H1 (cell line): ENCODE results near the gene PRPF39. TPM values are rescaled to one million over a fixed set of nuclear protein-coding genes. Genes with fewer than 3 reads are reported as not detected.

Experiments
- CTCF ChIA-PET: fragments of 300-600 bp; sonication (Branson Sonifier 250); formaldehyde crosslinking; loops from one replicate; lab custom pipeline; 2021; ENCODE audit not compliant: partially characterized antibody; lab: Charles Lee
- POLR2A ChIA-PET: fragments of 300-600 bp; sonication (Branson Sonifier 250); formaldehyde crosslinking; loops from one replicate; lab custom pipeline; 2021; ENCODE audit warnings: inconsistent platforms; ENCODE audit not compliant: partially characterized antibody; lab: Charles Lee
- DNase-seq, 2 experiments: peaks; one replicate each; pipeline versions ENCODE4 v3.0.0 to v3.0.0-alpha.2; 2010 to 2022; ENCODE audit warnings: low spot score in 2 of 2, low read depth in 1 of 2, mixed read lengths in 1 of 2
- FAIRE-seq: peaks from 2 replicates; lab custom pipeline; 2011; peaks lifted over from hg19 to GRCh38; lab: Jason Lieb, UNC
- H2AFZ ChIP-seq: 2 replicates; pipeline ENCODE4 v1.8.1; 2012; ENCODE audit warnings: low read length, inconsistent platforms
- H2AK5ac ChIP-seq: 2 replicates; pipeline ENCODE4 v1.6.1; 2013; ENCODE audit warnings: low read depth, low read length
- H2BK120ac ChIP-seq: replicated peaks from 2 replicates; pipeline ENCODE3; 2013; ENCODE audit warnings: low read depth, low read length, inconsistent platforms
- H2BK12ac ChIP-seq: 2 replicates; pipeline ENCODE4 v1.6.1; 2013; ENCODE audit warnings: low read depth, low read length
- H2BK15ac ChIP-seq: 2 replicates; pipeline ENCODE4 v1.6.1; 2013; ENCODE audit warnings: low read length
- H2BK20ac ChIP-seq: 2 replicates; pipeline ENCODE4 v1.6.1; 2013; ENCODE audit warnings: low read length
- H2BK5ac ChIP-seq: 2 replicates; pipeline ENCODE4 v1.6.1; 2013; ENCODE audit warnings: low read depth, low read length
- H3K14ac ChIP-seq: 2 replicates; pipeline ENCODE4 v1.6.1; 2013; ENCODE audit warnings: inconsistent platforms; ENCODE audit not compliant: insufficient read length
- H3K18ac ChIP-seq: 2 replicates; pipeline ENCODE4 v1.6.1; 2013; ENCODE audit warnings: low read length; ENCODE audit errors: extremely low read depth
- H3K23ac ChIP-seq: 2 replicates; pipeline ENCODE4 v1.6.1; 2013; ENCODE audit warnings: inconsistent platforms; ENCODE audit not compliant: insufficient read length
- H3K23me2 ChIP-seq: 2 replicates; pipeline ENCODE4 v1.6.1; 2013; ENCODE audit warnings: low read depth, low read length
- H3K27ac ChIP-seq: 2 replicates; pipeline ENCODE4 v1.6.1; 2011; ENCODE audit warnings: low read depth, low read length, inconsistent platforms
- H3K27me3 ChIP-seq, 4 experiments: replicated peaks in 1 of 4; 1 replicate in 1 of 4; 2 replicates in 3 of 4; pipeline versions ENCODE4 v1.6.1 to v1.8.1; 2011 to 2013; ENCODE audit warnings: low read length in 3 of 4, mild to moderate bottlenecking in 3 of 4, inconsistent platforms in 2 of 4, mixed read lengths in 2 of 4, moderate library complexity in 1 of 4; ENCODE audit not compliant: control insufficient read depth in 3 of 4, insufficient read depth in 3 of 4; ENCODE audit errors: extremely low read depth in 1 of 4
- H3K36me3 ChIP-seq, 4 experiments: 2 replicates each; pipeline versions ENCODE4 v1.6.1 to v1.8.1; 2011 to 2013; ENCODE audit warnings: mild to moderate bottlenecking in 4 of 4, low read length in 3 of 4, moderate library complexity in 2 of 4, control low read depth in 1 of 4, inconsistent platforms in 1 of 4; ENCODE audit not compliant: insufficient read depth in 4 of 4, control insufficient read depth in 2 of 4
- H3K4ac ChIP-seq: replicated peaks from 2 replicates; pipeline ENCODE3; 2013; ENCODE audit warnings: low read length, low read depth, mixed read lengths, inconsistent platforms; ENCODE audit not compliant: insufficient read length
- H3K4me1 ChIP-seq, 4 experiments: replicated peaks in 1 of 4; 1 replicate in 1 of 4; 2 replicates in 3 of 4; pipeline versions ENCODE4 v1.6.1 to v1.8.1; 2011 to 2013; ENCODE audit warnings: low read length in 3 of 4, inconsistent platforms in 2 of 4, mixed read lengths in 1 of 4; ENCODE audit not compliant: insufficient read depth in 4 of 4, control insufficient read depth in 3 of 4
- H3K4me2 ChIP-seq, 2 experiments: 2 replicates each; pipeline versions ENCODE4 v1.6.1 to v1.8.1; 2011 to 2013; ENCODE audit warnings: low read depth in 2 of 2, low read length in 2 of 2, control low read depth in 1 of 2, inconsistent platforms in 1 of 2, mild to moderate bottlenecking in 1 of 2; ENCODE audit not compliant: insufficient read depth in 1 of 2
- H3K4me3 ChIP-seq, 4 experiments: fragments of 200-600, 300-600 bp in 1 of 4; sonication (generic), shearing (Covaris generic), sonication (Bioruptor Twin) in 1 of 4; 2 replicates each; pipeline versions ENCODE4 v1.5.1 to v1.8.1; 2011 to 2016; ENCODE audit warnings: low read length in 4 of 4, low read depth in 3 of 4, control low read depth in 2 of 4, inconsistent platforms in 2 of 4, mild to moderate bottlenecking in 2 of 4, mixed read lengths in 1 of 4, moderate library complexity in 1 of 4; ENCODE audit not compliant: insufficient read depth in 2 of 4; ENCODE audit errors: extremely low read depth in 1 of 4
- H3K56ac ChIP-seq: replicated peaks from 2 replicates; pipeline ENCODE3; 2013; ENCODE audit warnings: low read depth, mild to moderate bottlenecking, mixed read lengths, low read length, inconsistent platforms; ENCODE audit not compliant: insufficient read length
- H3K79me1 ChIP-seq: 2 replicates; pipeline ENCODE4 v1.6.1; 2013; ENCODE audit warnings: low read depth, low read length, control low read depth
- H3K79me2 ChIP-seq, 2 experiments: 2 replicates each; pipeline versions ENCODE4 v1.6.1 to v1.8.1; 2012 to 2013; ENCODE audit warnings: low read length in 2 of 2, mild to moderate bottlenecking in 2 of 2, inconsistent platforms in 1 of 2; ENCODE audit not compliant: insufficient read depth in 2 of 2, control insufficient read depth in 1 of 2
- H3K9ac ChIP-seq, 4 experiments: replicated peaks in 1 of 4; 1 replicate in 1 of 4; 2 replicates in 3 of 4; pipeline versions ENCODE4 v1.6.1 to v1.8.1; 2011 to 2013; ENCODE audit warnings: low read depth in 3 of 4, low read length in 3 of 4, control low read depth in 2 of 4, mild to moderate bottlenecking in 2 of 4, moderate library complexity in 2 of 4, inconsistent platforms in 1 of 4; ENCODE audit errors: extremely low read depth in 1 of 4
- H3K9me3 ChIP-seq, 2 experiments: 2 replicates each; pipeline versions ENCODE4 v1.6.1 to v1.8.1; 2012 to 2013; ENCODE audit warnings: mild to moderate bottlenecking in 2 of 2, moderate library complexity in 2 of 2, control low read depth in 1 of 2, inconsistent platforms in 1 of 2, low read depth in 1 of 2, low read length in 1 of 2, mixed read lengths in 1 of 2; ENCODE audit not compliant: insufficient read depth in 2 of 2
- H4K20me1 ChIP-seq, 2 experiments: replicated peaks in 1 of 2; 2 replicates each; pipeline versions ENCODE3 to v1.8.1; 2011 to 2013; ENCODE audit warnings: inconsistent platforms in 2 of 2, low read length in 2 of 2, mild to moderate bottlenecking in 1 of 2; ENCODE audit not compliant: insufficient read depth in 2 of 2, control insufficient read depth in 1 of 2
- H4K5ac ChIP-seq: 2 replicates; pipeline ENCODE4 v1.6.1; 2013; ENCODE audit warnings: low read length, low read depth, mixed read lengths, inconsistent platforms; ENCODE audit not compliant: insufficient read length
- H4K8ac ChIP-seq: 2 replicates; pipeline ENCODE4 v1.8.0; 2013; ENCODE audit warnings: mild to moderate bottlenecking, moderate library complexity, low read length, inconsistent platforms; ENCODE audit not compliant: insufficient read depth; ENCODE audit errors: extremely low read depth
- H4K91ac ChIP-seq: replicated peaks from 2 replicates; pipeline ENCODE3; 2013; ENCODE audit warnings: low read length, mixed read lengths, inconsistent platforms; ENCODE audit not compliant: insufficient read length
- KDM4A ChIP-seq: IDR thresholded peaks from one replicate; pipeline ENCODE4 v1.7.1; 2012; ENCODE audit warnings: low read depth, mild to moderate bottlenecking, moderate library complexity, low read length, inconsistent platforms; ENCODE audit not compliant: severe bottlenecking
- SP4 ChIP-seq: IDR thresholded peaks from 2 replicates; pipeline ENCODE4 v1.6.1; 2012; ENCODE audit warnings: low read length, inconsistent platforms
- polyA plus RNA-seq, 7 experiments: library from polyadenylated mRNA; depleted of rRNA in 3 of 7; stranded (reverse) in 5 of 7; unstranded in 2 of 7; fragments of >200 nt in 5 of 7; fragments of 200-250 nt in 2 of 7; gene quantifications; 1 replicate in 5 of 7; 2 replicates in 1 of 7; 4 replicates in 1 of 7; pipeline versions ENCODE4 v1.2.1 to v1.2.3, GENCODE V29; 2011 to 2013; ENCODE audit warnings: missing spikeins in 2 of 7, mixed read lengths in 2 of 7
- total RNA-seq: library from RNA; stranded (reverse); fragmentation: NEBNext Ultra II Directional; extraction: Animal tissue kit (Norgen Biotek cat#: 25700); gene quantifications from 2 replicates; pipeline ENCODE4 v1.2.1, GENCODE V29; 2021
- TF ChIP-seq, protein P1 (sequence below): IDR thresholded peaks from 2 replicates; pipeline ENCODE4 v1.6.1; 2012; ENCODE audit warnings: low read length, inconsistent platforms

Gene PRPF39
- total and polyA plus RNA-seq, 2 of the 8 experiments (the other 6 are each of a cell fraction or from before 2014, with no cell fraction given) = 22.4 to 43.3 TPM

GRCh38 chr14:45051180-45051579 lies 32.7 kb upstream of the PRPF39 start:
- CTCF ChIA-PET = no interaction called here
- Histone ChIP-seq H2AFZ (no peak overlapping the region), H3K79me2 (no peaks in the 10 kb centered on the region), H3K9ac (no peak overlapping the region), H3K4me2 (no peak overlapping the region), H3K36me3 (peaks cover 0 to 12% (median 0%) of the 10 kb centered on the region in 4 experiments; a peak in 3 of 8 replicates), H2AK5ac (no peak overlapping the region), H4K5ac (no peak overlapping the region), H4K8ac (no peak overlapping the region), H2BK20ac (no peak overlapping the region), H3K23ac (no peak overlapping the region), H4K91ac (no peak overlapping the region), H3K4me3 (no peak overlapping the region), H3K27ac (no peak overlapping the region), H2BK5ac (no peak overlapping the region), H3K14ac (no peak overlapping the region), H2BK12ac (no peak overlapping the region), H3K4me1 (no peaks in the 10 kb centered on the region), H2BK15ac (no peak overlapping the region), H3K18ac (no peak overlapping the region), H2BK120ac (no peak overlapping the region), H3K79me1 (no peaks in the 10 kb centered on the region), H3K9me3 (no peaks in the 10 kb centered on the region), H3K56ac (no peak overlapping the region), H3K27me3 (no peaks in the 10 kb centered on the region), H4K20me1 (no peaks in the 10 kb centered on the region), H3K4ac (no peak overlapping the region), H3K23me2 (no peaks in the 10 kb centered on the region)
- TF ChIP-seq, protein P1, sequence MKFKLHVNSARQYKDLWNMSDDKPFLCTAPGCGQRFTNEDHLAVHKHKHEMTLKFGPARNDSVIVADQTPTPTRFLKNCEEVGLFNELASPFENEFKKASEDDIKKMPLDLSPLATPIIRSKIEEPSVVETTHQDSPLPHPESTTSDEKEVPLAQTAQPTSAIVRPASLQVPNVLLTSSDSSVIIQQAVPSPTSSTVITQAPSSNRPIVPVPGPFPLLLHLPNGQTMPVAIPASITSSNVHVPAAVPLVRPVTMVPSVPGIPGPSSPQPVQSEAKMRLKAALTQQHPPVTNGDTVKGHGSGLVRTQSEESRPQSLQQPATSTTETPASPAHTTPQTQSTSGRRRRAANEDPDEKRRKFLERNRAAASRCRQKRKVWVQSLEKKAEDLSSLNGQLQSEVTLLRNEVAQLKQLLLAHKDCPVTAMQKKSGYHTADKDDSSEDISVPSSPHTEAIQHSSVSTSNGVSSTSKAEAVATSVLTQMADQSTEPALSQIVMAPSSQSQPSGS = no peak
- TF ChIP-seq SP4 (no peak), KDM4A (no peak)
- POLR2A ChIA-PET = no interaction called here
- DNase-seq (no peak), FAIRE-seq (no peak)
